ENCODE measurements around the gene NMB.
"Not testable (repeated sequence)": the region's sequence is repeated elsewhere in the genome, so short reads cannot be mapped to it uniquely, and the experiment has no call there.

Gene NMB

GRCh38 chr15:84654689-84655453 is 3.1 kb downstream of the NMB start:
- peak; percentile 82 to 88 (median 87) for DNase-seq

GRCh38 chr15:84653910-84654688 is 3.9 kb downstream of the NMB start, which contains the start of gene WDR73:
TSS of gene WDR73 (minus strand) at chr15:84654283. CDS start at chr15:84654274, 9 bp downstream.
- peak; percentile 97 to 99 (median 98) for DNase-seq

GRCh38 chr15:84653584-84653909 is 4.5 kb downstream of the NMB start:
- DNase-seq, result peak in 1 of 4 experiments; percentile 83

- no peak for DNase-seq
Measured at GRCh38 chr15:84649706-84650105, 8.3 kb downstream of the NMB start.

GRCh38 chr15:84648539-84648938 is 9.5 kb downstream of the NMB start:
- peak; percentile 81 to 90 (median 90) for DNase-seq

- DNase-seq, result peak in 3 of 4 experiments; percentile 22 to 32 (median 30)
Measured at GRCh38 chr15:84647726-84648125, 10.3 kb downstream of the NMB start.

- DNase-seq, result no peak
Measured at GRCh38 chr15:84645997-84646396, 12.0 kb downstream of the NMB start.

- no peak for DNase-seq
Measured at GRCh38 chr15:84645496-84645895, 12.5 kb downstream of the NMB start.

- no peak for DNase-seq
Measured at GRCh38 chr15:84643838-84644237, 14.2 kb downstream of the NMB start.

GRCh38 chr15:84642640-84643039 is 15.4 kb downstream of the NMB start:
- not testable (repeated sequence) for DNase-seq

- DNase-seq, result not testable (repeated sequence)
Measured at GRCh38 chr15:84641871-84642270, 16.1 kb downstream of the NMB start.

- no peak for DNase-seq
Measured at GRCh38 chr15:84638103-84638502, 19.9 kb downstream of the NMB start.

GRCh38 chr15:84634228-84634837 is 23.7 kb downstream of the NMB start:
- no peak for DNase-seq

GRCh38 chr15:84633311-84634227 is 24.4 kb downstream of the NMB start:
- peak; percentile 61 to 85 (median 72) for DNase-seq

GRCh38 chr15:84631706-84632272 is 26.2 kb downstream of the NMB start:
- no peak for DNase-seq

GRCh38 chr15:84629033-84629432 is 29.0 kb downstream of the NMB start:
- DNase-seq, result no peak

GRCh38 chr15:84625123-84625522 is 32.9 kb downstream of the NMB start:
- DNase-seq, result no peak

GRCh38 chr15:84624359-84624758 is 33.6 kb downstream of the NMB start:
- DNase-seq, result no peak

GRCh38 chr15:84621358-84621979 is 36.5 kb downstream of the NMB start:
- DNase-seq, result no peak

GRCh38 chr15:84620626-84621025 is 37.4 kb downstream of the NMB start:
- DNase-seq, result no peak

GRCh38 chr15:84616235-84616634 is 41.8 kb downstream of the NMB start:
- peak; percentile 80 to 90 (median 84) for DNase-seq
